Measurements from ENCODE around the gene GSG1L. TPM values are rescaled to one million over a fixed set of nuclear protein-coding genes. Genes with fewer than 3 reads are reported as not detected.

Gene GSG1L
- total RNA-seq, 2 donors from 2014 or later, result 13.9 to 34.7 TPM

DNA sequence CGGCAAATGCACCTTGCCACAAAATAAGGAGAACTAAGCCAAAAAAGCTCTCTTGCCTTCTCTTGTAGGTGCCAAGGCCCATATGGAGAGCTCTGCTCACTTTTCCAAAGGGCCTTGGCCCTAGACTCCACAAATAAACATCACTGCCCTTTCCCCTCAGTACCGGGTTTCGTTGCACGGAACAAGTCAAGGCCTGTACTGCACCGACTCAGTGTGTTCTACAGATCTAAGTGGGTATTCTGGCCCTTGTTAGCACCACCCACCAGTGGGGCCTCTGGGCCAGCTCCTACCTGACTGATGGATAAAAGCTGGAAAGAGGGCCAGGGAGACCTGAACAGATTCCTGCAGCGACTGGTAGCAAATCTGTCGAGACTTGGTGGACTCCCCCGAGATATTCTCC, 43.7 kb upstream of the GSG1L start:
- no peaks in the 10 kb centered on the region for H3K27me3 ChIP-seq
- no peak for TF ChIP-seq CTCF (IDR thresholded peaks at IDR 0.05)

DNA sequence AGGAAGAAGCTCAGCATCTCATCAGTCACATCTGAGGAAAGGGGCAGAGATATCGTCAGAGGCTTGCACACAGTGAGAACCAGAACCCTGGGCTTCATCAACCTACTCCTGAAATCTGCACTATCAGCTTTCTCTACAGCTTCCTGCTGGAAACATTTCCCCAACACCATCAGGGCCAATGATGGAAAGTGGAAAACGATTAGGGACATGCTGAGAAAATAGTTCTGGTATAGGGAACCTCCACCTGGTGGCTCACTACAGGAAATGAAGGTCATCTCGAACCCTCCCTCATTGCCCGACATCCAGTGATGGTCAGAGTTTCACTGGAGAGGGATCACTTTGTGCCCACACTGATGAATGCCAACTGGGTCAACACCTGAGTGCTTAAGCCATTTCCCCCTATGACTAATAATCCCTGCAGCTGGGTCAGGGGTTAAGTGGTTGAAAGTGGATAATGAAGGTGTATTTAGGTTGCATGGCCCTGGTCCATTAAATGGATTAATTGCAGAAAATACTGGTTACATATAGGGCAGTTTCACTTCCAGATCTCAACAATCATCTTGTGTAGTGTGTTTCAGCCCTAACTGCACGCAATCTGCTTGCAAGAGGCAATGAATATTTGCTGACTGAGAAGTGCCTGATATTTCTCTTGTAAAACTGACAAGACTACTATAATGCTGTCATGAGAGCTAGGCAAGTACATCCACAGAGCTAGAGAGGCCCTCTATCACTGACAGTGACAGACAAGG, 43.1 kb upstream of the GSG1L start:
- no peak for TF ChIP-seq CTCF (IDR thresholded peaks at IDR 0.05)
- no peak for DNase-seq (ENCODE audit: low spot score)
- Histone ChIP-seq H3K27me3 (no peaks in the 10 kb centered on the region), H3K4me1 (no peaks in the 10 kb centered on the region), H3K4me3 (no peak overlapping the region), H3K36me3 (peaks cover 77% of the 10 kb centered on the region), H3K9me3 (no peaks in the 10 kb centered on the region), H3K27ac (no peak overlapping the region)

More for the DNA sequence above, 43.7 kb upstream of the GSG1L start:
- Histone ChIP-seq H3K36me3 (peaks cover 77% of the 10 kb centered on the region), H3K27ac (no peak overlapping the region), H3K9me3 (no peaks in the 10 kb centered on the region), H3K4me3 (no peak overlapping the region), H3K4me1 (no peaks in the 10 kb centered on the region)
- DNase-seq (ENCODE audit: low spot score), result no peak

DNA sequence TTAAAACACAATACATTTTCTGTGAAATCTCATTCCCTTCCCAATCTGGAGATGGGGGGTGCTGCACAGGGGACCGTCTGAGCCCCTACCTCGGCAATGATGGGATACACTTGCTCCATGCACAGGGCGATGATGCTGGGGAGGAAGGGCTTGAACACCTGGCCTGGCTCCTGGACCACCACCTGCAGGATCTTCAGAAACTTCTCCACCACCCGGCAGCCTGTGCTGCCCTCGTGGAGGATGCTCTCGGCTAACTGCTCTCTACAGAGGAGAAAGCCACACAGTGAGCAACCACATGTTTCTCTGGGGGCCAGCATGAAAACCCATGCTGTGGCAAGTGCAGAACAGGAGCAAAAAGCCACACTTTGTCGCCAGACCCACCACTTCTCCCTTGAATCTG, 42.4 kb upstream of the GSG1L start:
- Histone ChIP-seq H3K4me1 (no peaks in the 10 kb centered on the region), H3K4me3 (no peak overlapping the region), H3K9me3 (no peaks in the 10 kb centered on the region), H3K36me3 (peaks cover 79% of the 10 kb centered on the region), H3K27ac (no peak overlapping the region), H3K27me3 (no peaks in the 10 kb centered on the region)
- no peak for TF ChIP-seq CTCF (IDR thresholded peaks at IDR 0.05)
- DNase-seq (ENCODE audit: low spot score), result no peak

DNA sequence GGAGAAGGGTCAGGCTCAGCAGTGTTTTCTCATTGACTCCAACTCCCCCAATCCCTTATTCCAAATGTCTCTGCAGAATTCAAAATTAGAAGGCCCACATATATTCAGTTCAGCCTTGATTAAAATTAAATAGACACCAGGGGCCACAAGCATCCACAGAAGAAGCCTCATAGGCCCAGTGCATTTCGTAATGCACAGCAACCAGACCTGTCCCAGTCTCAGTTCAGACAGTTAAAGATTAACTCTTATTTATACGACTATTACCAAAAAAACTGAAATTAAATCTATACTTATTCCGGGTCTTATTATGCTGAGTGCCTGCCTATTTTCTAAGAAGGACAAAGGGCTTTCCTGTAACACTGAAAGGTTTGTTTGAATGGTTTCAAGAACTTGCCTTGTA, 41.8 kb upstream of the GSG1L start:
- no peak overlapping the region for H3K4me3 ChIP-seq
- H3K9me3 ChIP-seq, result no peaks in the 10 kb centered on the region
- no peaks in the 10 kb centered on the region for H3K27me3 ChIP-seq
- H3K36me3 ChIP-seq, result peaks cover 85% of the 10 kb centered on the region
- TF ChIP-seq CTCF (IDR thresholded peaks at IDR 0.05), result no peak
- DNase-seq (ENCODE audit: low spot score), result no peak
- H3K4me1 ChIP-seq, result no peaks in the 10 kb centered on the region
- H3K27ac ChIP-seq, result no peak overlapping the region

DNA sequence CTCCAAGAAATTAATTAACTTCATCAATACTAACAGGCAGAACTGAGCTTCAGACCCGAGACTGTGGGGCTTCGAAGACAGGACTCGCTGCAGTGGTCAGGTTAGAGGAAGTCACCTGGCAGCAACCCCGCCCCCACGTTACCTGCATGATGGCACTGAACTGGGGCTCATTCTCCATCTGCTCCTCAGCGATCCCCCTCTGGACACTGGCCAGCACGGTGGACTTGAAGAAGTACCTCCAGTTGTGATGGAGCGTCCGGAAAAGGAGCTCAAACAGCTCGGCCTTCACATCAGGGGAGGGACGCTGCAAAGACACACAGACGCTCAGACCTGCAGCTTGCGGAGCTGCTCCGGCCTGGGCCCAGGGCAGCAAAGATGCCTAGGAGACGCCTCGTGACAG, 40.9 kb upstream of the GSG1L start:
- Histone ChIP-seq H3K27ac (no peak overlapping the region), H3K36me3 (peaks cover 94% of the 10 kb centered on the region), H3K4me3 (no peak overlapping the region), H3K4me1 (no peaks in the 10 kb centered on the region), H3K9me3 (no peaks in the 10 kb centered on the region), H3K27me3 (no peaks in the 10 kb centered on the region)
- DNase-seq (ENCODE audit: low spot score), result no peak
- TF ChIP-seq CTCF (IDR thresholded peaks at IDR 0.05), result no peak

Measured in right atrium auricular region (tissue), 2 donors.